GM18505 (cell line): Measurements from ENCODE around the gene KIF6.

ENCODE experiments used
- ATAC-seq: cut with Tn5 transposase; IDR thresholded peaks from one replicate; pipeline ENCODE4 v1.9.1; 2021; ENCODE audit not compliant: unreplicated experiment
- POLR2A ChIP-seq: IDR thresholded peaks from 4 replicates; pipeline ENCODE4 v1.6.1; 2011; ENCODE audit warnings: borderline replicate concordance; ENCODE audit not compliant: insufficient read depth, insufficient read length; ENCODE audit errors: extremely low read depth

KIF6 gene

GRCh38 chr6:39363280-39363679 lies 361.9 kb downstream of the KIF6 start:
- no peak for ATAC-seq
- no peak for TF ChIP-seq POLR2A

- TF ChIP-seq POLR2A, result no peak
- no peak for ATAC-seq
Measured at GRCh38 chr6:39362487-39362865, 362.7 kb downstream of the KIF6 start.

- ATAC-seq, result no peak
- TF ChIP-seq POLR2A, result no peak
Measured at GRCh38 chr6:39361657-39362486, 363.3 kb downstream of the KIF6 start.

DNA sequence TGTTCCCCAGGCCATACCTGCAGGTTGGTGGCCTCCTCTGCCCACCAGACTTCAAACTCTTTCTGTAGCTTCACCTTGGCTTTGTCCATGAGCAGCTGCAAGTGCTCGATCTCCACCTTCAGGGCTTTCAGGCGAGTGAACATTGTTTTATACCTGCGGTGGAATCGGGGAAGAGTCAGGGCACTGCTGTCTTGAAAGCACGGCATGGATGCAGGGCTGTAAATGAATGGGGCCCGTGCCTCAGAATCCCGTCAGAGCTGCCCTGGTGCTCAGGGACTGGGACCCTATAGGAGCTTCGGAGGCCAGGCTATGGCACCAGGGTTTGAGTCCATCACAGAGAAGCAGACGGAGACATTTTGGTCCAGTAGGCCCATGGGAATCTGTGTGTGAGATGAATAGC lies 364.8 kb downstream of the KIF6 start:
- ATAC-seq, result no peak
- no peak for TF ChIP-seq POLR2A

- TF ChIP-seq POLR2A, result no peak
- ATAC-seq, result no peak
Measured at GRCh38 chr6:39357998-39358686, 367.1 kb downstream of the KIF6 start.

DNA sequence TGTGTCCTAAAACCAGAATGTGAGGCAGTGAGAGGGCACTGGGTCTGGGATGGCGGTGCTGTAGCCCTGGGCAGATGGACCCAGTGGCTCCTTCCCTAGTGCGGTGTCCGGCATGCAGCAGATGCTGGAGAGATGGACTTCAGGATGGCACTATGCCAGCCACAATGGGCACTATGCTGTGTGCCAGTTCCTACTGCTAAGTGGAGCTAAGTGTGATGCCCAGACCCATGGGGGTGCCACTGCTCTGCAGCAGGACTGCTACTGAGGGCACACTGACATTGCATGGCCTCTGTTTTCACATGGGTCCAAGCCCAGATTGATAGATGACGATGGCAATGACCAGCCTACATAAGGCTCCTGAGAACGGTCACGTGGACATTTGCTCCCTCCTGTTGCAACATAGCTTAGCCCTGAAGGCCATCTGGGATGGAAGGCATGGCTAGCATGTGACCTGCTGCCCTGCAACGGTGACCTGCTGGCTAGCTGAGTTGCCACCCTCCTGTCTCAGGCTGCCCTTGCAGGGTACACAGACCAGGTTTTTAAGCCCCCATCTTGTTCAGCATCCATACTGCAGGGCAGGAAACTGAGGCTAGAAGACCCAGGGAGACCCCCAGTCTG lies 371.4 kb downstream of the KIF6 start:
- no peak for TF ChIP-seq POLR2A
- no peak for ATAC-seq

- no peak for TF ChIP-seq POLR2A
- ATAC-seq, result no peak
Measured at GRCh38 chr6:39350723-39351505, 374.3 kb downstream of the KIF6 start.

GRCh38 chr6:39348740-39349139 lies 376.5 kb downstream of the KIF6 start:
- no peak for TF ChIP-seq POLR2A
- no peak for ATAC-seq

- ATAC-seq, result no peak
- no peak for TF ChIP-seq POLR2A
Measured at GRCh38 chr6:39347906-39348585, 377.2 kb downstream of the KIF6 start.

- ATAC-seq, result no peak
Measured at GRCh38 chr6:39347206-39347605, 378.0 kb downstream of the KIF6 start.

GRCh38 chr6:39344821-39345280 lies 380.4 kb downstream of the KIF6 start:
- no peak for TF ChIP-seq POLR2A
- ATAC-seq, result no peak

More at GRCh38 chr6:39347206-39347605, 378.0 kb downstream of the KIF6 start:
- no peak for TF ChIP-seq POLR2A

- no peak for TF ChIP-seq POLR2A
- ATAC-seq, result no peak
Measured at GRCh38 chr6:39343396-39343870, 381.8 kb downstream of the KIF6 start.
